Neural cell (in vitro differentiated cells): ENCODE data around the gene MBTD1.

Source experiments
- EZH2 ChIP-seq: fragments of 200-600, 300-800 bp; shearing (Covaris generic), sonication (generic); IDR thresholded peaks from 2 replicates; pipeline ENCODE4 v1.6.1; 2014; ENCODE audit warnings: antibody characterized with exemption, low read length, borderline replicate concordance, mild to moderate bottlenecking; ENCODE audit not compliant: insufficient read depth, poor library complexity, severe bottlenecking
- POLR2AphosphoS5 ChIP-seq: IDR thresholded peaks from 2 replicates; pipeline ENCODE4 v1.6.1; 2012
- RAD21 ChIP-seq: fragments of 450-650 bp; conservative IDR thresholded peaks from 2 replicates; pipeline ENCODE4 v1.6.1; 2014; ENCODE audit warnings: antibody characterized with exemption, mild to moderate bottlenecking, moderate library complexity
- TAF1 ChIP-seq: IDR thresholded peaks from 2 replicates; pipeline ENCODE4 v1.6.1; 2012; ENCODE audit warnings: low read depth
- TF ChIP-seq, protein P1 (sequence below): fragments of 450-650 bp; IDR thresholded peaks from 2 replicates; pipeline ENCODE4 v1.5.1; 2014; ENCODE audit warnings: antibody characterized with exemption, mild to moderate bottlenecking, moderate library complexity; ENCODE audit not compliant: poor library complexity, severe bottlenecking

DNA sequence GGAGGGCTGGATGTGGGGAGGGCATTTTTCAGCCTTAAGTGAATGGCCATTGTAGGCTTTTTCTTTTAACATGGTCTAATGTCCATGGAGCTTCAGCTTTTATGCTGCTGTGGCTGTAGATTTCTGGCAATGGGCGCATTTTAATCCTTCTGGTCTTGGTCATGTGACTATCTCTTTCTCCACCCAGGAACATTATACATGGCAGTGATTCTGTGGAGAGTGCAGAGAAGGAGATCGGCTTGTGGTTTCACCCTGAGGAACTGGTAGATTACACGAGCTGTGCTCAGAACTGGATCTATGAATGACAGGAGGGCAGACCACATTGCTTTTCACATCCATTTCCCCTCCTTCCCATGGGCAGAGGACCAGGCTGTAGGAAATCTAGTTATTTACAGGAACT lies 98.3 kb downstream of the MBTD1 start:
- no peak for TF ChIP-seq TAF1
- no peak for TF ChIP-seq POLR2AphosphoS5
- TF ChIP-seq, protein P1, sequence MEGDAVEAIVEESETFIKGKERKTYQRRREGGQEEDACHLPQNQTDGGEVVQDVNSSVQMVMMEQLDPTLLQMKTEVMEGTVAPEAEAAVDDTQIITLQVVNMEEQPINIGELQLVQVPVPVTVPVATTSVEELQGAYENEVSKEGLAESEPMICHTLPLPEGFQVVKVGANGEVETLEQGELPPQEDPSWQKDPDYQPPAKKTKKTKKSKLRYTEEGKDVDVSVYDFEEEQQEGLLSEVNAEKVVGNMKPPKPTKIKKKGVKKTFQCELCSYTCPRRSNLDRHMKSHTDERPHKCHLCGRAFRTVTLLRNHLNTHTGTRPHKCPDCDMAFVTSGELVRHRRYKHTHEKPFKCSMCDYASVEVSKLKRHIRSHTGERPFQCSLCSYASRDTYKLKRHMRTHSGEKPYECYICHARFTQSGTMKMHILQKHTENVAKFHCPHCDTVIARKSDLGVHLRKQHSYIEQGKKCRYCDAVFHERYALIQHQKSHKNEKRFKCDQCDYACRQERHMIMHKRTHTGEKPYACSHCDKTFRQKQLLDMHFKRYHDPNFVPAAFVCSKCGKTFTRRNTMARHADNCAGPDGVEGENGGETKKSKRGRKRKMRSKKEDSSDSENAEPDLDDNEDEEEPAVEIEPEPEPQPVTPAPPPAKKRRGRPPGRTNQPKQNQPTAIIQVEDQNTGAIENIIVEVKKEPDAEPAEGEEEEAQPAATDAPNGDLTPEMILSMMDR = no peak
- TF ChIP-seq EZH2 = no peak
- TF ChIP-seq RAD21 = no peak
